GM19452 (cell line): Measurements from ENCODE around the gene RHOT1.
A peak's percentile ranks its signal among the peaks of the same experiment; 100 is the strongest.
"Not testable (repeated sequence)": the region's sequence is repeated elsewhere in the genome, so short reads cannot be mapped to it uniquely, and the experiment has no call there.

Source experiments
- ATAC-seq: cut with Tn5 transposase; IDR thresholded peaks from one replicate; pipeline ENCODE4 v1.9.1; 2021; ENCODE audit not compliant: unreplicated experiment

The RHOT1 gene

DNA sequence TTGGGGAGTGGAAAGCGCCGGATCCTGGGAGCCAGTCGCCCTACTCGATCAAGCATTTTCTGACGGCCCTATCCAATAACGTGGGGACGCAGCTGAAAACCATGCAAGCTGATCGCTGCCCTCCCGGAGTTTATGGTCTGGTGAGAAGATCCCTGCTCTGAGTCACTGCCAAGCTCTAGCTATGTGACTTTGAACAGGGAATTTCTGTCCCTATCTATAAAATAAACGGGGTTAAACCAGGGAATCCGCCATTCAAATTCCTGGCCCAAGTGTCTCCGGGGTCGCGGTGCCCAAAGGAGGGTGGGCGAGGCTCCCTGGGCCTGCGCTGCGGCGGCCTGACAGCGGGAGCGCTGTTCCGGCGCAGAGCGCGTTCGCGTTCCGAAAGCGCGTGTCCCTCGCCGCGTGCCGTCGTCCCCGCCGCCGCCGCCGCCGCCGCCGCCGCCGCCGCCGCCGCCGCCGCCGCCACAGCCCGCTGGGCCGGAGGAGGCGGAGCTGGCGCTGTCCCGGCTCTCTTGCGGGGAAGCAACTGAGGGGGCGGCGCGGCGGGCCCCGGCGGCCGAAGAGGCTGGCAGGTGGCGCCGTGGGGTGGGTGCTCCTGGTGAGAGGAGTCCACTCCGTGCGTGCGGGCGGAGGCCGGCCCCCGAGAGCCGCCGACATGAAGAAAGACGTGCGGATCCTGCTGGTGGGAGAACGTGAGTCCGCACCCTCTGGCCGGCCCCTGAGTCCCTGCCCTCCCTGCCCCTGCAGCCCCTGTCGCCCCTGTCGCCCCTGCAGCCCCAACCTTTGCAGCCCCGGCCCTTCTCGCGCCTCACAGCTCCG is at the start of gene RHOT1:
Gene RHOT1, plus strand, starts transcription at position 465 of the 819 bp plus-strand sequence. Its CDS starts 191 bp downstream, at position 656.
- peak; percentile 77 for ATAC-seq

DNA sequence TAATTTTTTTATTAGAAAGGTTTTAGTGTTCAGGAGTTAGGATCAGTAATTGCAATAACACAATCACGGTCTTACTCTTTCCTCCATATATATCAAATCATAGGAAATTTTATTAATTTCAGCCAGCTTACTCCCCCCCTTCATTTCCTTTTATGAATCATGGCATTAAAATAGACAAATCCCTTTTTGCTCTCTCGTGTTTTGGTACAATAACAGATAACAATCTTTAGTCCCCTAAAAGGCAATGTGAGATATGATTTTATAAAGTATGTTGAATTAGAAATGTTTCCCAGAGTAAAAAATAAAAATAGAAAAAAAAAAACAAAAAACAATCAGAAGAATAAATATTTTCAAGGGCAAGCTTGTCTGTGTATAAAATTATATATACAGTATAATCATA is 42.6 kb upstream of the RHOT1 start:
- no peak for ATAC-seq

DNA sequence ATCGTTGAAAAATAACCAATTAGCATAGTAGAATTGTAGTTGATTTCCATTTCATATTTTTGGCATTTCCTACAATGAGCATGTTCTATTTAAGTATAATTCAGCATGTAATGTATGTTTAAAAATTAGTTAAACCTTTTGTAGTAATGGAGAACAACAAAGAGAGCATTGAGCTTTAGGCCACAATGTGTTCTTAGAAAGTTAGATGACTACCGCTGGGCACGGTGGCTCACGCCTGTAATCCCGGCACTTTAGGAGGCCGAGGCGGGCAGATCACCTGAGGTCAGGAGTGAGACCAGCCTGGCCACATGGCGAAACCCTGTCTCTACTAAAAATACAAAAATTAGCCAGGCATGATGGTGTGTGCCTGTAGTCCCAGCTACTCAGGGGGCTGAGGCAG is 42.0 kb upstream of the RHOT1 start:
- ATAC-seq = not testable (repeated sequence)

DNA sequence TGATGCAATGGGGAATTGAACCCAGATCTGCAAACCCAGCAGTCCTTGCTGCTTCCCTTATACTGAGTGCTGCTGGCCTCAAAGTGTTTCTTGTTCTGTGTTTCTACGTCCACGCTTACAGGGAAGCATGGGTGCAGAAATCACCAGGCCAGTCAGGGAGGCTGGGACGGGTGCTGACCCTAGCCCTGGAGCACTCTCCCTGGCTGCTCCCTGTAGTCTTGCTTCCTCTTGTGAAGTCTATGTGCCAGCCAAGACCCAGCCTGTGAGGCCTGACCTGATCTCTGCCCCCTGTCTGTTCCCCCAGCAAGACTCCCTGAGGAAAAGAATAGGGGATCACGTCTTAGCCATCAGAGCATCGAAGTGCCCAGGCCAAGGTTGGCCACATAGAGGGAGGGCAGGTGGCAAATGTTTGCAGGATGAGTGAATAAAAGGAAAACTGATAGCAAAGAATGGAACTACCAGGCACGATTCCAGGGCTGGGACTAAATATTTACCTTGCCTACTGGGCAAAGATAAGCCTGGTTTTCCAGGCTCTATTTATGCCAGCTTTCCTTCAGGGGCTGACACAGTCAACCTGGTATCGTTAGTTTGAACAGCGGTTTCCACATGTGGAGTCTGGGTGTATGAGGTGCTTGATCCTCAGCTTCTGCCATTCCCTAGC is 41.2 kb upstream of the RHOT1 start:
- no peak for ATAC-seq

DNA sequence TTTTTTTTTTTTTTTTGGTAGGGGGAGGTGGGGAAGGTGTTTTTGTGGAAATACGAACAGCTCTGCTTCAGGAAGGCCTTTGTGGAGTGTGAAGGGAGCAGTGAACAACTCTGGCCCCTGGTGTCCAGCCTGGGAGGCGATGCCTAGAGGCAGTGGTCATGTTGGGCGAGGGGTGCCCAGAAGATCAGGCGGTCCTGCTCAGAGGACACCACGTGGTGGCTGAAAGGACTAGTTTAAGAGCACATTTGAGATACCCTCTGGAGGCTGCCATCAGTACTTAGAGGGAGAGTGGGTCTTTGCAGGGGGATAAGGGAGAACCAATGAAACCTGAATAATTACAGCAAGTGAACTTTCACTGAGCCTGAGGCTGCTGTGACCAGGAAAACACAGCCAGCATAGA is 40.1 kb upstream of the RHOT1 start:
- no peak for ATAC-seq

DNA sequence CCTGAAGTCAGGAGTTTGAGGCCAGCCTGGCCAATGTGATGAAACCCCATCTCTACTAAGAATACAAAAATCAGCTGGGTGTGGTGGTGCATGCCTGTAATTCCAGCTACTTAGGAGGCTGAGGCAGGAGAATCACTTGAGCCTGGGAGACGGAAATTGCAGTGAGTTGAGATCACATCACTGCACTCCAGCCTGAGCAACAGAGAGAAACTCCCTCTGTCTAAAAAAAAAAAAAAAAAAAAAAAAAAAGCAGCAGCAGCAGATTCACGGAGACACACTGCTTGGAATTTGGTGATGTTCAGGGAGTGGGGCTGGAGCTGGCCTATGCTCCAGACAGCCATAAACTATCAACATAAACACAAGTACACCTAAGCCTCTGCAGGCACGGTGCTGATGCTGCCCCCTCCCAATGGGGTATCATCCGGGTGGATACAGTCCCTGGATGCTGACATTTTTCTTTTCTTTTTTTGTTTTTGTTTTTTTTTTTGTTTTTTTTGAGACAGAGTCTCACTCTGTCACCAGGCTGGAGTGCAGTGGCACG is 39.6 kb upstream of the RHOT1 start:
- ATAC-seq = no peak

DNA sequence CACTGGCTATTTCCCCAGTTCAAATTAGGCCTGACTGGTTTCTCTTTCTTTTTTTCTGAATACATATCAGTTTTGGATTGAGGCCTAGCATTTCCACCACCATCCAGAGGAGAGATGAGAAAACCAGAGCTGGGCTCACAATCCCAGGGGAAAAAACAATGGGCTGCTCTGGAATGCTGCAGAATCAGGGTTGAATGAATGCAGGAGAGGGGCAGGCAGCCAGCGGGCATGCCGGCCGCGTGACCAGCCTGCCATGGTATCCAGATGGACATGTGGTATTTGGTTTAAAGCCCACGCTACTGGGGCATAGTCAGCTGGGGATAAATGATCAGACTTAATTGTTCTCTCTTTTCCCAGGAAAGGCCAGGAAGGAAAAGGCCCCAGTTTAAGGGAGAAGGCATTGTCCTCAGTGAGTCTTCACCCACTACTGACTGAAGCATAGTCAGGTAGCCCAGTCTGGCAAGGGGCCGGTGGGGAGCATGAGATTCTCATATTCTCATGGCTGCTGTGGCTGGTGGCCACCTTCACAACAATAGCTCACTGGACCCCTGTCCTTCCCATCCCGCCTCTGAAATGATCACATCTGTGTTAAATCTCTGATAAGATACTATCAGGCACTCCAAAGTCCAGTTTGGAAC is 38.7 kb upstream of the RHOT1 start:
- ATAC-seq = no peak

DNA sequence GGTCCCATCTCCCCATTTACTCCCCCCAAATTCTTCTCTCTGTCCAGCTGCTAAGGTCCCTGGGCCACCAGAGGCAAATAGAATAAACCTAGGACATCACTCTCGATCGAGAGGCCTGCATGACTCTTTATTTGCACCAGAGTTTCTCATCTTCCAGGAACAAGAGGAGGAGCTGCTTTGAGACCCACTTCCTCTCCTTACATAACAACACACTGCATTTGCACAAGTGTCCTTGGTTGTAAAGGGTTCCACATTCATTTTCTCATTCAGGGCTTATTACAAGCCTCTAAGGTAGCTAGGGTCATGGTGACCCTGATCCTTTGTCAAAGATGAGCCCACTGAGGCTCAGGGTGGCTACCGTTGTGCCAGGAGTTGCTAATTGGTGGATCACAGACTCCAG is 38.1 kb upstream of the RHOT1 start:
- ATAC-seq = no peak

DNA sequence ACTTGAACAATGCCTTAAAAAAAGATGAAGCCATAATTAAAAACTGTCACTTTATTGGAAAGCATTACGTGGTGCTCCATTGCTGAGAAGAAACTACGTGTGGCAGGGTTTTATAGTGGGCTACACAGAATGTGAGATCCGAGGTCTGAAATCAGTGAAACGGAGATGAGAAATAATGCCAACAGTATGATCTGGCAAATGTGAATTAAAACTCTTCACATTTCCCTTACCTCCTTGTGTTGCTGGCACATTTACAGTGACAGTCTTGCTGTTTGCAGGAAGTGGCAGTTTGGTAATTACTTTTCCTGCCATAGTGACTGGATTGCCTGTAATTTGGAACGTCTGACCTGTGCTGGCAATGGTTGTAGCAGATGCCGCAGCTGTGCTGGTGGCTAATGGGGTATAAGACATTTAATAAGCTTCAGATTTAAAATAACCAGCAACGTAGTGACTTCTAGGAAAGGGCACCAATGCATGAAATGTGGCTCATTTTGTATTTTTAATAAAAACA is 35.8 kb upstream of the RHOT1 start:
- not testable (repeated sequence) for ATAC-seq

DNA sequence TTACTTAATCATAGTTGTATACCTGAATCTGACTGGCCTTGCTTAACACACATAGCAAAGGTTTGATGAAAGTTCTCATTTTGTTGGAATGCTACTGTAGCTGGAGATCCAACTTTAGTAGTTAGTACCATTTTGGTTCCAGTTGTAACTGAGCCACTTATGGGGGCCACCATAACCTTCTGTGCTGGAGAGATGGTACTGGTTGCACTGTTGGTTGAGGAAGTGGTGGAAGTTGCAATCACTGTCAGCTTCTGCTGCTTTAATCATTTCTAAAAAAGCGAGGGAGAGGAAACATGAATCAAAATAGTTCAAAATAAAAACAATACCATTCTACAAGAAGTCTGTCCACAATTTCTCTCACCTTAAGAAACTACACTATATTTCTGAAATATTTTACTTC is 35.1 kb upstream of the RHOT1 start:
- ATAC-seq = not testable (repeated sequence)

DNA sequence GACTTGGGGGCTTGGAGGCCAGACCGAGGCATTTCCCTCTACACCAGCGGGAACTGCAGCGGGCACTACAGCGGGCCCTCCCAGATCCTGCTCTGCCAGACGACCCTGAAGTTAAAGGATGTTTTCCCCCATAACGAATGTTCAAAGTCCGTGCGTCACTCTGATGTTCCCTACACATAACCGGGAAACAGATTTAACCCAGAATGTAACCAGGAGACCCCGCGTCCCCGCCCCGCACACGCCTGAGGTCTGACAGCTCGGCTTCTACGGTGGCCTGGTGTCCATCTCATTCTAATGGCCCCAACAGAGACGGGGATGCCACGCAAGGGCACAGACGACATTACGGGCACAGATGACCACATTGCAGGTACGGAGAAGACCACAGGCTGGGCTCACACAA is 31.7 kb upstream of the RHOT1 start:
- no peak for ATAC-seq

DNA sequence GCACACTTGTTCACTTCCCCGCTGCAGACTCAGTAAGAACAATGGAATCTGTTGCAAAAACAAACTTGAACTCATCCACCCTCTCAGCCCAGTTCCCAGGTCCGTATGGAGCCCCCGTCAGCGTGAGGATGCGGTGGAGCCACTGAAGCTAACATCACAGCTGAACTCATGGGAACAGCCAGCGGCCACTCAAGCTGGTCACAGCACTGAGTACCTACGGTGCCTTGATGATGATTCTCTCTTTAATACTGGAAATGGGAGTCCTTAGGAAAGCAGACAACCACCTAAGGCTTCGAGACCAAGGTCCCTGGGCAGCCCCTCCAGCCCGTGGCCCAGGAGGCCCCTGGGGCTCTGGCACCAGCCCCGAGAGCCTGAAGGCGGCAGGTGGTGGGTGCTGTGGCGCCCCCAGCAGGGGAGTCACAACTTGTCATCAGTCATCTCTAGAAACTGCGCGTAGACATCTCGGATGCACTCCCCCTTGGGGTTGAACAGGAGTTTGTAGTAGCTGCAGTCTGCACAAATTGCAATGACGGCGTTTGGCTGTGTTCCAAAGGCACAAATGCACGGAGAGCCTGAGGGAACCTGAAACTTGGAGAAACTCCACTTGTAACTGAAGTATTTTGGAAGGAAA is 31.0 kb upstream of the RHOT1 start:
- no peak for ATAC-seq

DNA sequence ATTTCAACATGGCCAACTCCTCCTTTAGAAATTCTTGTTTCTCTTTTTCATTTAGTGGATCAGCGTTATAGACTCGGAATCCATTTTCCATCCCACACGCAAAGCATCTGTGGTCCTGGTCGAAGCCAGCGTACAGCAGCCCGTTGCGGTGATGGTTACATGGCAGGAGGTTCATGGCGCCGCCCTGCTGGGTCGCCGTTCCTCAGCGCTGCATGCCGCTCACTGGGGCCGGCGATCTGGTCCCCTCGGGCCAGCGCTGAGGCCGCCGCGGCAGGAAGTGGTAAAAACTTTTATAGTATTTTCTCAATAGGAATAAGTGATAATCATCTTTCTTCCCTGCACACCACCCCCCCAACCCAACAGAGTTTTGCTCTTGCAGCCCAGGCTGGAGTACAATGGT is 29.9 kb upstream of the RHOT1 start:
- ATAC-seq = no peak

DNA sequence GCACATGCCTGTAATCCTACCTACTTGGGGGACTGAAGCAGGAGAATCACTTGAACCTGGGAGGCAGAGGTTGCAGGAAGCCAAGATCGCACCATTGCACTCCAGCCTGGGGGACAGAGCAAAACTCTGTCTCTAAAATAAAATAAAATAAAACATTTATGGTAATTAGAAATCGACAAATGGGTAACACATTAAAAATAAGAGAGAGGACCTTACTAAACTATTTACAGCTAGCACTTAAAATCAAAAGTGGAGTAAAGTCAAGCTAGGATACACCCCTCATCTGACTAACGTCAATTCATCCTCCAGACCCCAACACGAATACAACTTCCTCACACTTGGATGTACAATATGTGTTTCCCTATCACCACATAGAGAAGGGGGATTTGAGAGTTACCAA is 27.8 kb upstream of the RHOT1 start:
- ATAC-seq = no peak

DNA sequence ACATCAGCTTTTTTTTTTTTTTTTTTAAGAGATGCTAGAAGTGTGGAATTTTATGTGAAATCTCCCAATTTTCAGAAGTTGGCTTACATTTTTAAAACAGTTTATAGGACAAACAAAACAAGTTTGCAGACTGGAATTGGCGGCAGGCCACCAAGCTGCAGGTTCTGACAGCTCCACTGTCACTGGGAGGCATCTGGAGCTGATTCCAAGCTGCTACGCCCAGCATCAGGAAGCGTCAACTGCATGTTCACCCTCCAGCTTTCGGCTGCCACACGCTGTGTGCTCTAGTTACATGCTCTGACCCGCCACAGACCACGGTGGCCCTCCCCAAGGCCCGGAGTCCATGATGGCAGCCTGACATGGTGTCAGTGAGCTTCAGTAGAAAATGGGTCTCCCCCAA is 26.8 kb upstream of the RHOT1 start:
- not testable (repeated sequence) for ATAC-seq

DNA sequence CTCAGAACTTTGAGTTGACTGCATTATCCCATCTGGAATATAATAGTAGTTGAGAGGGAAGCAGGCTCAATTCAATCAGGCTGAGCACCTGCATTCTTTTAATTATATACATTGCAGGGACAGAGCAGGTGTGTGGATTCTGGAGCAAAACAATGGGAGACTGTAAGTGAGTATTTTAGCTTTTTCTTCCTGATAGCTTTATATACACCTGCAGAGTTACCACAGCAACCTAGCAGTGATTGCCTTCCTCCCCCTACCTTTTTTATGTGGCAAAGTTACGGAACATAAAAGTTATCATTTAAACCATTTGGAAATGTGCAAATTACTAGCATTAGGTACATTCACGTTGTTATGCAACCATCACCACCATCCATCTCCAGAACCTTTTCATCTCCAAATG is 25.4 kb upstream of the RHOT1 start:
- no peak for ATAC-seq

DNA sequence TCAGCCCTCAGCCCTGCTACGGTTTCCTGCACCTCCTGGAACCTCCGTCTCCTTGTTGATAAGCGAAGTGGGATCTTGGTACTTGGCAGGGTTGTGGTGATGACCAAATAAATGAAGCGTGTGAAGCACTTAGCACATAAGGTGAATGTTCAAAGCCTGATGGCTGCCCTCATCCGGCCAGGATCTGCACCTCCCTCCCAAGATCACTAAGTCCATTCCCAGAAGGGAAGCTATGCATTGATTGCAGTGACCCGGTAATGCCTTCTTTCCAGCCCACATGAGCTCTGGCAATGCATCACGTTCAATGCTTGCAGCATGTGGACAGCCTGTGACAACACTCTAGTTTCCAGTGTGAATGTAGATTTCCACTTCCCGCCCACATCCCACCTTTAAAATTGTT is 24.9 kb upstream of the RHOT1 start:
- ATAC-seq = no peak

DNA sequence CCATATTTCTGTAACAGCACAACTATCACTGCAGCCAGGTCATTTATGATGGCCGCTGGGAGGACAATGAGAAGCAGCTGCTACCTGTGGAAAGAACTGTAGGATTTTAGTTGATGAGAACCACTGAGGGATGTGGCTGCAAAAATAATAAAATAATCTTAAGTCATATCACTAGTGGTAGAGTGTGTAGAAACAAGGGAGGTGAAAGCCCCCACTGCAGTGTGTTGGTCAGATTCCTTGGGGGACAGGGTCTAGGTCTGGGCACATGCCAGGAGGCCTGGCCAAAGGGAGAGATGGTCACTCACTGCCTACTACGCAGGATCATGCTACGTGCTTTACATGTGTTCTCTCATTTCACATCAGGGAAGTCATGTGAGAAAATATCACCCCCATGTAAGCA is 24.2 kb upstream of the RHOT1 start:
- ATAC-seq = not testable (repeated sequence)

DNA sequence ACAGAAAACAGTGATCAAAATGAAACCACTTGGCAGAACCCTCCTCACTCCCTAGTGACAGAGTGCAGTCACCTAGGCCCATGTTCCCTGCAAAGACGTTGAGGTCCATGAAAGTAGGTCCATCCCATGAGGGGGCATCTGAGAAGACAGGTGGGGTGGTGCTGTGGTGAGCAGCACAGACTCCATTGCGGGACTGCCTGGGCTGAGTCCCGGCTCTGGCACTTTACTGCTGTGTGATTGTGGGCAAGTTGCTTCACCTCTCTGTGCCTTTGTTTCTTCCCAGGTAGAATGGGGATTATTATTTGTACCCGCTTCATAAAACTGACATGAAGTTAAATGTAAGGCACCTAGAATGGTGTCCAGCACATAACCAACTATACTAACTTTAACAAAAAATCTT is 23.5 kb upstream of the RHOT1 start:
- no peak for ATAC-seq

DNA sequence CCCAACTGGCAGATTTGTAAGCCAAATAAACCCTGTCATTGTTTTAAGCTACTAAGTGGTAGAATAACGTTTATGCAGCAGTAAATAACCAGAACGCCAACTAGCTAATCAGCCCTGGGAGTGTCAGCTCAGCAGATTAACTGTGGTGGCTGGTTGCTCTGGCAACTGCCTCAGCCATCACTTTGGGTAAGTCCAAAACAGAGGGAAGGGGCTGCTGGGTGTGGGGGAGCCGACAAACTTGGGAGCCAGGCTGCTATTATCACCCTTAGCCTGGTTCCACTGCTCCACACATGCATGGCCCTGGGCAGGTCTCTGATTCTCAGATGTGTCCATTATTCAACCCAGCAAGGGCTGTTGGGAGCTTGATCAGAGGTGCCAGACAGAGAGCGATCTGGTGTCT is 22.2 kb upstream of the RHOT1 start:
- no peak for ATAC-seq

DNA sequence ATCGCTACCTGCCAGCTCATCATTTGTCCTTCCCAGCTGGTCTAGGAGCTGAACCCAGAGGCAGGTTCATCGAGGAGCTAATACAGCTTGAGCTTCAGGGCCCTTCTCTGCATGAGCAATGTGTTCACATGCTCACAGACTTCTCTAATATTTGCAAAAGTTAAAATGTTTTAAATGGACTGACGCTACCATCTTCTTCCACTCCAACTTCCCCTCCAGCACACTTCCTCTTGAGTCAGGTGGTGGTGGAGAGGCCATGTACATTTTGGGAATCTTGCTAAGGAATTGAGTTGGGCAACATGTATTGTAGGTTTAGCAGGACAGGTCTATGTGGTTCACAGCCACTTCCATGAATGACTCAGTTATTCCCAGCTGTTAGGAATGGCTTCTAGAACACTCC is 21.6 kb upstream of the RHOT1 start:
- no peak for ATAC-seq
